NT2/D1 (cell line): ENCODE results near the gene SSTR4.

ENCODE experiments used
- SUZ12 ChIP-seq: IDR thresholded peaks from 2 replicates; pipeline ENCODE4 v1.6.1; 2011; ENCODE audit not compliant: insufficient read length, insufficient read depth; ENCODE audit errors: extremely low read depth
- YY1 ChIP-seq: IDR thresholded peaks from 2 replicates; pipeline ENCODE4 v1.6.1; 2011; ENCODE audit not compliant: insufficient read length, insufficient read depth
- ZNF274 ChIP-seq: IDR thresholded peaks from 2 replicates; pipeline ENCODE4 v1.6.1; 2011; ENCODE audit warnings: mild to moderate bottlenecking, low read depth, low read length

GRCh38 chr20:23020230-23021018 is 14.7 kb upstream of the SSTR4 start:
- TF ChIP-seq SUZ12 (no peak), ZNF274 (no peak), YY1 (no peak)
